Fibroblast of skin of abdomen (primary cell): ENCODE results near the gene UNC45A.
A peak's percentile ranks its signal among the peaks of the same experiment; 100 is the strongest.
"Not testable (repeated sequence)": the region's sequence is repeated elsewhere in the genome, so short reads cannot be mapped to it uniquely, and the experiment has no call there.

Experiments
- DNase-seq: peaks from one replicate; pipeline ENCODE4 v3.0.0-alpha.2; 2013

UNC45A gene

DNA sequence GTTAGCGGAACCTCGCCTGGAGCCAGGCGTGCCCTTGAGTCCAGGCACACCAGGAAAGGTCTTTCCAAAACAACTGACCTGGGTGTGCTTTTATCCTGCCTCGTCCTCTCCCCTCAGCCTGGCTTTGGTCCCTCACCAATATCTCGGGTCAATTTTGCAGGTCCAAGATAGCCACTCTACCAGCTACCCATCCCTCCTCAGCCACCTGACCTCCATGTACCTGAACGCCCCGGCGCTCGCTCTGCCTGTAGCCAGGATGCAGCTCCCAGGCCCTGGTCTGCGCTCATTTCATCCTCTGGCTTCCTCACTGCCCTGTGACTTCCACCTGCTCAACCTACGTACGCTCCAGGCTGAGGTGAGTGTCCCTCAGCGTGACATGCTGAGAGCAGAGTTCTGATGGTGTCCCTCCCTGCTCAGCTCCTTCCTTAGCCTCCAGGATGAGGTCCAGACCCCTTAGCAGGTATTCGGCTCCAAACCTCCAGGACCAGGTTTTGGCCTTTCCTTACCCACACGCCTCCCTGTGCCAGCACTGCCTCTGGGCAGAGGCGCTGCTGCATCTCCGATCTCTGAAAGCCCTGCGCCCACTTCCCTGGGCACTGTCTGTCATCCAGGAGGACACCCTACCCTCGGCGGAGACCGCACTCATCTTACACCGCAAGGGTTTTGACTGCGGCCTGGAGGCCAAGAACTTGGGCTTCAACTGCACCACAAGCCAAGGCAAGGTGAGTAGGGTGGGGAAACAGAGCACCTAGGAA, 16.9 kb upstream of the UNC45A start:
- DNase-seq, result no peak

GRCh38 chr15:90918835-90919234, 16.2 kb upstream of the UNC45A start:
- no peak for DNase-seq

DNA sequence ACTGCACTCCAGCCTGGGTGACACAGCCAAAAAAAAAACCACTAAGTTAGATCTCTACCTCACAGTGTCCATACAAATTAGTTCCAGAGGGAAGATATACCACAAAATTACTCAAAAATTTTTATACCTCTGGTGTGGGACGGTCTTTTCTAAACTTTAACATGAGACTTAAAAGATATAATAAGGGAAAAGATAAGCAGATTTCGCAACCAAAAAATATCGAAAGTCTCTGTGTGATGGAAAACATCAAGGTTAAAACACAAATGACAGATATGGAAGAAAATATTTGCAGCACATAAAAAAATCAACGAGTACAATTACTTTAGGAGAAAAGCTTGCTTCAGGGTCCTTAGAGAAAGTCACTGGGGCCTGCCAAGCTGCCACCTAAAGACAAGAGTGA, 13.2 kb upstream of the UNC45A start:
- no peak for DNase-seq

- not testable (repeated sequence) for DNase-seq
These were observed 12.3 kb upstream of the UNC45A start for GRCh38 chr15:90922712-90923322.

GRCh38 chr15:90924375-90924774, 10.7 kb upstream of the UNC45A start:
- no peak for DNase-seq

DNA sequence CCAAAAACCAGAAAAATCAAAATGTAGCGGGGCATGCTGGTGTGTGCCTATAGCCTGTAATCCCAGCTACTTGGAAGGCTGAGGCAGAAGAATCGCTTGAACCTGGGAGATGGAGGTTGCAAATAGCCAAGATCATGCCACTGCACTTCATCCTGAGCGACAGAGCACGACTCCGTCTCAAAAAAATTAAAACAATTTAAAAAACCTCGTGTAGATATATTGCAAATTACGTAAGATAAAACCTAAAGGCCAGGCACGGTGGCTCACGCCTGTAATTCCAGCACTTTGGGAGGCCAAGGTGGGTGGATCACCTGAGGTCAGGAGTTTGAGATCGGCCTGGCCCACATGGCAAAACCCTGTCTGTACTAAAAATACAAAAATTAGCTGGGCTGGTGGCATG, 8.3 kb upstream of the UNC45A start:
- not testable (repeated sequence) for DNase-seq

DNA sequence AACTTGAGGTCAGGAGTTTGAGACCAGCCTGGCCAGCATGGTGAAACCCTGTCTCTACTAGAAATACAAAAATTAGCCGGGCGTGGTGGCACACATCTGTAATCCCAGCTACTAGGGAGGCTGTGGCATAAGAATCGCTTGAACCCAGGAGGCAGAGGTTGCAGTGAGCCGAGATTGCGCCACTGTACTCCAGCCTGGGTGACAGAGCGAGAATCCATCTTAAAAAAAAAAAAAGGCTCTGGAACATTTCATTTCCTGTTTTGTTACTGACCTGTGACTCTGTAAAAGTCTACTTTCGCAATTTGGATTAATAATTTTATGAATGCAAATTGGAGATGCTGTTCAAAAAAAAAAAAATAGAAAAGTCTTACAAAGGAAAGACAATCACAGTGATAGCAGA, 7.0 kb upstream of the UNC45A start:
- not testable (repeated sequence) for DNase-seq

- no peak for DNase-seq
These were observed 5.7 kb upstream of the UNC45A start for GRCh38 chr15:90929246-90930019.

DNA sequence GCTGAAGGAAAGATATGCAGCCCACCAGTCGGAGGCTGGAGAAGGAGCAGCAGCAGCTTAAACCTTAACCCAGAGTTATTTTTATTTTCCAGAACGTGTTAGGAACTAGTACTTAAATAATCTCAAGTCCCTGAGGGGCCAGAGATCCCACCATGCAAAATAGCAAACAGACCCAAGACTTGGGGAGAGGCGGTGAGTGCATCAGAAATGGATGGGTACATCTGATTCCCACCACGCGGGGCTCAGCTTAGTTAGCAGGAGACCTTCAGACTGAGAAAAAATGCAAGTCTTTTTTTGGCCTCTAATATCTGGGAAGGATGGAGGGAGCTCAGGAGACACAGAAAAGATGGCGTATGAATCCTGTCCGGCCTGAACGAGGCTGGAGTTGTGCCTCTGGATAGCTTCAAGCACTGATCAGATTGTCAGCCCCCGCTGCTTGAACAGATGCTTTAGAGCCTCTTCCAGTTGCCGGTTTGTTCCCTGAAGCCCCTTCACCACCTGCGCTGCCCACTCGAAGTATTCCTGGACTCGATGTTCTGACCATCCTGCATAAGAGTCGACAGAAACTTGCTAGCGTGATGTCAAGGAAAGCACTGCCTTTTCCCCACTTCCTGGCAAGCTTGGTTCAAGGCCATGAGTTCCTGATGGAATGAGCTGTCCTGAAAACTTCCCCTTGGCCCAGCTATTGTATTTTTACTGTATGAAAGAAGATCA, 4.1 kb upstream of the UNC45A start:
- no peak for DNase-seq

GRCh38 chr15:90931575-90931827, 3.6 kb upstream of the UNC45A start:
- no peak for DNase-seq

GRCh38 chr15:90931828-90932659, 3.0 kb upstream of the UNC45A start, which contains the start of gene HDDC3:
Gene HDDC3 (minus strand): TSS chr15:90932549. CDS start chr15:90932540, 9 bp downstream.
- peak; percentile 74 for DNase-seq

GRCh38 chr15:90932660-90932991, 2.5 kb upstream of the UNC45A start:
- DNase-seq, result no peak

DNA sequence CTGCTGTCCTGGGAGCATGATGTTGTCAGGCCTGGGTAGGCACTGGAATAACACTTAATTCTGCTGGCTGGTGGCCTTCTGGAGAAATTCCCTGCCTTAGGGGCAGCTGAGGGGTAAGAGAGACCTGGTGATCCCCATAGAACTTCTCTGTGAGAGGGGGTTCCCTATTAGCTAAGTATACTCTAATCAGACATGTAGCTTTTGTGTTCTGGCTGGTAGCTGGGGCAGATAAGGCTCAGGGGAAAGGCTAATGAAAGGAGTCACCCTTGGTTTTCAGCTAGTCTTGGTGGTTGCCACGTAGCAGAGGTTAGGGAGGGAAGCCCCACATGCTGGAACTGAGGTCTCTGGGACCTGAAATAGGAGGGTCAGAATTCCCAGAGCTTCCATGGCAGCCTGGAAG, 1.8 kb upstream of the UNC45A start:
- DNase-seq, result no peak

DNA sequence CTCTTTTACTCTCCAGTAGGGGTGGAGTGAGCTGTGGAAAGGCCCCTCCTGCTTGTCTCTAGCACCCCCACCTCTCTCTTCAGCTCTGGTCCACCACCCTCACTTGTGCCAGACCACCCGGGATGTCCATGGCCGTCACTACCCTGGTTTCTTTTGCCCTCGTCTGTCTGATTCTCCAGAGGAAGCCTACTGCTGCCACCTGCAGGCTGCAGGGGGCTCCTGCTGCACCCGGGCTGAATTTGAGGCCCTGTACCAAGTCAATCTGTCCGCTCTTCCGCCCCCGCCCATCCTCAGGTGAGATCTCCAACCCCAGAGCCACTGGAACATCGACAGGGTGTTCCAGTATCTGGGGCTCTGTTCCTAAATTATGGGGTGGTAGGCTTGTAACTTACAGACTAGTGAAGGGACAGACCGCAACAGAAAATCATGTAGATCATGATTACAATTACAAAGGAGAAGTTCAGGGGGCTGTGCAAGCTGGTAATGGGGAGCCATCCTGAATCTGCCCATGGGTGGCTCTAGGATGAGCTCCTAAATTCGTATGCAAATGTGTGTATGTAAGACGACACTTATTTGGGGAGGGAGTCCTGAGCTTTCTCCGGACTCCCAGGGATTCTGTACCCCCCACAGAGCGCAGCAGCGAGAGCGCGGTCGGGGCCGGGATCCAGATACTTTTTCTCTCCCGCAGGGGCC, 683 bp upstream of the UNC45A start:
- DNase-seq, result peak; percentile 75

DNA sequence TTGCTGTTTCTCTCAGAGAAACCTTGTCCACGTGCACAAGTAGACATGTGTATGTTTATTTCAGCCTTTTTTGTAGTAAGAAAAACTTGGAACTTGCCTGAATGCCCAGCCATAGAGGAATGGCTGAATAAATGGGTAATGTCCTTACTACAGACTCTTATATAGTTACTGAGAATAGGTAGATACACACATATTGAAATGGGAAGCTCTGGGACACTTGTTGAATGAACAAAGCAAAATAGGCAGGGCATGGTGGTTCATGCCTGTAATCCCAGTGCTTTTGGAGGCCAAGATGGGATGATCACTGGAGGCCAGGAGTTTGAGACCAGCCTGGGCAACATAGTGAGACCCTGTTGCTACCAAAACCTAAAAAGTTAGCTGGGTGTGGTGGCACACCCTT, 1.7 kb downstream of the UNC45A start:
- no peak for DNase-seq

GRCh38 chr15:90938261-90938660, 3.2 kb downstream of the UNC45A start:
- DNase-seq, result no peak

DNA sequence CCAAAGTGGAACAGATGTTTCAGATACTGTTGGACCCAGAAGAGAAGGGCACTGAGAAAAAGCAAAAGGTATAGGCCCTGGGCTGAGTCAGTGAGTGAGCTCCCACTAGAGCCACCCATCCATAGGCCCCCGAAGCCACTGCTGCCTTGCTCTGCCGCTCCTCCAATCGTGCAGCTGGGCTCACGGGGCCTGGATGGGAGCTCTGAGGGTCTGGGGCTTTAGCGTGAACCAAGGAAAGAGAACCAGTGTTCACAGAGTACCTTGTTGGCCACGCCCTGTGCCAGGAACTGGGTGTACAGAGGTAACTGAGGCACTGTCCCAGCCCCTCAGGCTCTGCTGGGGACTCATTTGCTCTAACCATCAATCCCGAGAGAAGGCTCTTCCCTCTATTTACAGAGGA, 4.7 kb downstream of the UNC45A start:
- no peak for DNase-seq

DNA sequence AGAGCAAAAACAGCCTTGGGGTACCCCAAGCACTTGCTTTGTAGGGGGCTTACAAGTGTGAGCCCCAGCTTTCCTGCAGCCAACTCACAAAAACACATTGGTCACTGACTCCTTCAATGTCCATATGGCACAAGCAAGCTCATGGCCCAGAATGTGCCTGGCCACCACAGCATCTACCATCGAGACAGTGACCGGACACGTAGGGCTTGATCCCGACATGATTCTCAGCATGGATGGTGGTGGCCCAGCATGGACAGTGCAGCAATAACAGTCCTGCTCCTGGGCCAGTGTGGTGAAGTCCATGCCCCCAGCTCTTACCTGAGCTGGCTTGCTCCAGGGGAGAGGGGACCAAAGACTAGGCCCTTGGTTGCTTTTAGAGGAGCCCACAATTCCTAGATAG, 6.0 kb downstream of the UNC45A start:
- no peak for DNase-seq

DNA sequence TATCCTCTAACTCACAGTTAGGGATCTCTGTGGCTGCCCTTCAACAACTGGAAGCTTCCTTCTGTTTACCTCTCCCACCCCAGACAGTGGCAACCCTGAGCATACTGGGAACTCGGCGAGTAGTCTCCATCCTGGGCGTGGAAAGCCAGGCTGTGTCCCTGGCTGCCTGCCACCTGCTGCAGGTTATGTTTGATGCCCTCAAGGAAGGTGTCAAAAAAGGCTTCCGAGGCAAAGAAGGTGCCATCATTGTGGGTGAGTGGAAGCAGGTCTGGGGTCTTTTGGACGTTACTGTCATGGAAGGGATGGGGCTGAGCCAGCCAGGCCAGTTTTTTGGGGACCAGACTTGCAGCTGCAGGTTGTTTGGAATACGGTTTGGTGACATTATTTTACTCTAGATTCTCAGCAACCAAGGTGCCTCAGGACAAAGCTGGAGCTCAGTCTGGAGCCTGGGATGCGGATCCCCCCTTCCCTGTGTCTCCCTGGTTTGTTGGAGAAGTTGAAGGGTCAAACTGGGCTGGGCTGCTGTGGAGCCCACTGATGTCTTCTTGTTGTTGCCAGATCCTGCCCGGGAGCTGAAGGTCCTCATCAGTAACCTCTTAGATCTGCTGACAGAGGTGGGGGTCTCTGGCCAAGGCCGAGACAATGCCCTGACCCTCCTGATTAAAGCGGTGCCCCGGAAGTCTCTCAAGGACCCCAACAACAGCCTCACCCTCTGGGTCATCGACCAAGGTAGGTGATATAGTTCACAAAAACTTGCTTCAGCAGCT, 7.5 kb downstream of the UNC45A start:
- no peak for DNase-seq

DNA sequence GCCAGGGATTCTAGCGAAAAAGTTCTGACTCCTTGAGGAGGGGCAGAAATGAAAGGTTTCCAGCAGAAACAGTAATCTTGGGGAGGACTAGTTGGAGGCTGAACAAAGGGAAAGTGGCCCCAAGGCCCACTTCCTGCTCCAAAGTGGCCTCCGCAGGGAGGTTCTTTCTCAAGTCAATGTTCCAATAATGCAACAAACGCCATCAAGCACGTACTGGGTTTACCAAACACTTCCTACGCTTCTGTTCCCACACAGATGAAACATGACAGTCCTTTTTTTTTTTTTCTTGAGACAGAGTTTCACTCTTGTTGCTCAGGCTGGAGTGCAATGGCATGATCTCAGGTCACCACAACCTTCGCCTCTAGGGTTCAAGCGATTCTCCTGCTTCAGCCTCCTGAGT, 10.0 kb downstream of the UNC45A start:
- no peak for DNase-seq

DNA sequence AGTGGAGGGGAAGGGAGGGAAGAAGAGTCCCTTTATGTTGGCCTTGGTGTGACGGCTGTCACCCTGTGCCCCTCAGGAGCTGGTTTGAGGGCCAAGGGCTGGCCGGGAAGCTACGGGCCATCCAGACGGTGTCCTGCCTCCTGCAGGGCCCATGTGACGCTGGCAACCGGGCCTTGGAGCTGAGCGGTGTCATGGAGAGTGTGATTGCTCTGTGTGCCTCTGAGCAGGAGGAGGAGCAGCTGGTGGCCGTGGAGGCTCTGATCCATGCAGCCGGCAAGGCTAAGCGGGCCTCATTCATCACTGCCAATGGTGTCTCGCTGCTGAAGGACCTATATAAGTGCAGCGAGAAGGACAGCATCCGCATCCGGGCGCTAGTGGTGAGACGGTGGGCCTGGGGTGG, 11.5 kb downstream of the UNC45A start:
- DNase-seq, result no peak
